Heart left ventricle (tissue), 16 donors: ENCODE results near the gene BCR. TPM values are rescaled to one million over a fixed set of nuclear protein-coding genes. Genes with fewer than 3 reads are reported as not detected.

Experiments
- ATAC-seq, 4 donors: fragments of 200-7000 bp; cut with Tn5 transposase; one replicate each; pipeline ENCODE4 v1.9.1; 2020 to 2022; ENCODE audit warnings: moderate library complexity in 4 of 4, mild to moderate bottlenecking in 3 of 4, moderate number of reproducible peaks in 1 of 4
- DNase-seq, 5 donors: peaks; one replicate each; pipeline ENCODE4 v3.0.0-alpha.2; 2020
- H3K27ac ChIP-seq, 12 donors: fragments of 200-600 bp; sonication (generic) in 4 of 12; one replicate each; pipeline versions ENCODE4 v1.5.0 to v1.8.0; 2016 to 2022; ENCODE audit warnings: mild to moderate bottlenecking in 2 of 12
- H3K27me3 ChIP-seq, 9 donors: fragments of 200-600 bp; sonication (generic) in 2 of 9; one replicate each; pipeline versions ENCODE4 v1.5.1 to v1.8.0; 2016 to 2022; ENCODE audit warnings: mild to moderate bottlenecking in 3 of 9
- H3K36me3 ChIP-seq, 9 donors: fragments of 200-600 bp; sonication (generic) in 2 of 9; one replicate each; pipeline versions ENCODE4 v1.5.0 to v1.8.0; 2018 to 2022; ENCODE audit warnings: mild to moderate bottlenecking in 2 of 9
- H3K4me1 ChIP-seq, 12 donors: fragments of 200-600 bp; sonication (generic) in 4 of 12; one replicate each; pipeline versions ENCODE4 v1.5.0 to v1.8.0; 2016 to 2022; ENCODE audit warnings: mild to moderate bottlenecking in 3 of 12
- H3K4me3 ChIP-seq, 12 donors: fragments of 200-600 bp; sonication (generic) in 4 of 12; one replicate each; pipeline versions ENCODE4 v1.5.0 to v1.8.0; 2017 to 2022; ENCODE audit warnings: mild to moderate bottlenecking in 9 of 12, moderate library complexity in 4 of 12
- H3K9me3 ChIP-seq, 12 donors: fragments of 200-600 bp; sonication (generic) in 4 of 12; one replicate each; pipeline versions ENCODE4 v1.5.0 to v1.8.0; 2016 to 2022; ENCODE audit warnings: mild to moderate bottlenecking in 1 of 12
- POLR2A ChIP-seq, 2 donors: fragments of 450-650 bp; IDR thresholded peaks; one replicate each; pipeline ENCODE4 v1.6.1; 2017; ENCODE audit warnings: antibody characterized with exemption in 2 of 2, mild to moderate bottlenecking in 2 of 2, moderate library complexity in 2 of 2
- WGBS, 4 donors: extraction: QIAGEN DNeasy Blood & Tissue Kit in 2 of 4; methylation state at CpG; one replicate each; pipeline versions ENCODE4 v1.1.5 to v1.1.7; 2013 to 2018; 5-methylcytosine and 5-hydroxymethylcytosine counted together
- intact Hi-C, 10 donors: fragments of 100-400 bp; cut with DNase I; formaldehyde crosslinking; loops; one replicate each; pipeline versions ENCODE4 v1.11.1 to v1.14.2; 2022
- polyA plus RNA-seq, 2 donors: library from polyadenylated mRNA; stranded (reverse); fragments of 200-250 nt; gene quantifications; one replicate each; pipeline ENCODE4 v1.2.3, GENCODE V29; 2013
- total RNA-seq, 9 donors: library from RNA; depleted of rRNA in 2 of 9; stranded (reverse); fragments of >200 nt in 2 of 9; fragmentation: NEBNext Ultra II Directional in 3 of 9; extraction: Animal tissue kit (Norgen Biotek cat#: 25700) in 3 of 9; gene quantifications; one replicate each; pipeline versions ENCODE4 v1.1.0 to v1.2.4, GENCODE V29; 2016 to 2023
- TF ChIP-seq, protein P1 (sequence below), 12 donors: fragments of 200-600 bp; sonication (generic) in 4 of 12; IDR thresholded peaks; one replicate each; pipeline versions ENCODE4 v1.5.0 to v1.8.0; 2018 to 2022; ENCODE audit warnings: antibody characterized with exemption in 12 of 12, mild to moderate bottlenecking in 5 of 12
- donor health status: ischemic (EF 13 %, LVEDD 7.1; RV severe dilation, severe dysfunction).
- donor health status: healthy with polysubstance abuse.
- donor health status: DM: no; HTN: yes; CAD: no.
- donor health status: DM: no; HTN: no; CAD: no.
- donor health status: ischemic (EF 25% LVEDD 6.9; RV normal size, moderate dysfunction).
- donor health status: ischemic (EF 25% LVEDD 5.7; RV mildly dilated, moderate dysfunction).
- donor health status: healthy.
- donor health status: DM: yes; HTN: yes; CAD: no.
- donor health status: ischemic (EF 35%, LVEDD 5.7; RV mildly dilated, moderate dysfunction).
- donor health status: nonischemic (EF 11% LVEDD 7.7; RV severe dilation, severe dysfunction).
- donor health status: DM: yes; HTN: yes; CAD: no.
- donor health status: PGD.
- donor health status: ischemic (EF 29% LVEDD 5.4; RV normal size, mild dysfunction).
- donor health status: nonischemic (EF 23%, LVEDD 6.1; RV moderate dilation, normal function).

Gene BCR
- total and polyA plus RNA-seq, 11 donors, result 12.6 to 51.1 (median 28.7) TPM

DNA sequence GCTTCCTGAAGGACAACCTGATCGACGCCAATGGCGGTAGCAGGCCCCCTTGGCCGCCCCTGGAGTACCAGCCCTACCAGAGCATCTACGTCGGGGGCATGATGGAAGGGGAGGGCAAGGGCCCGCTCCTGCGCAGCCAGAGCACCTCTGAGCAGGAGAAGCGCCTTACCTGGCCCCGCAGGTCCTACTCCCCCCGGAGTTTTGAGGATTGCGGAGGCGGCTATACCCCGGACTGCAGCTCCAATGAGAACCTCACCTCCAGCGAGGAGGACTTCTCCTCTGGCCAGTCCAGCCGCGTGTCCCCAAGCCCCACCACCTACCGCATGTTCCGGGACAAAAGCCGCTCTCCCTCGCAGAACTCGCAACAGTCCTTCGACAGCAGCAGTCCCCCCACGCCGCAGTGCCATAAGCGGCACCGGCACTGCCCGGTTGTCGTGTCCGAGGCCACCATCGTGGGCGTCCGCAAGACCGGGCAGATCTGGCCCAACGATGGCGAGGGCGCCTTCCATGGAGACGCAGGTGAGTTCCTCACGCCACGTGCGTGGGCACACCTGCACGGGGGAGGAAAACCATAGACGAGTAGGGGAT lies 1.5 kb downstream of the BCR start:
- H3K4me1 ChIP-seq, result peaks cover 11 to 64% (median 47%) of the 10 kb centered on the region in 12 donors
- ATAC-seq (no peak), DNase-seq (no peak)
- H3K9me3 ChIP-seq, result peaks cover 0 to 1% (median 0%) of the 10 kb centered on the region in 12 donors
- peak overlapping the region; percentile 23 to 90 (median 71) for H3K4me3 ChIP-seq
- H3K27me3 ChIP-seq, result no peaks in the 10 kb centered on the region
- 67 to 74% (median 73%) methylated on average over 30 to 43 of the region's 43 CpGs for WGBS, 4 donors
- TF ChIP-seq, protein P1, sequence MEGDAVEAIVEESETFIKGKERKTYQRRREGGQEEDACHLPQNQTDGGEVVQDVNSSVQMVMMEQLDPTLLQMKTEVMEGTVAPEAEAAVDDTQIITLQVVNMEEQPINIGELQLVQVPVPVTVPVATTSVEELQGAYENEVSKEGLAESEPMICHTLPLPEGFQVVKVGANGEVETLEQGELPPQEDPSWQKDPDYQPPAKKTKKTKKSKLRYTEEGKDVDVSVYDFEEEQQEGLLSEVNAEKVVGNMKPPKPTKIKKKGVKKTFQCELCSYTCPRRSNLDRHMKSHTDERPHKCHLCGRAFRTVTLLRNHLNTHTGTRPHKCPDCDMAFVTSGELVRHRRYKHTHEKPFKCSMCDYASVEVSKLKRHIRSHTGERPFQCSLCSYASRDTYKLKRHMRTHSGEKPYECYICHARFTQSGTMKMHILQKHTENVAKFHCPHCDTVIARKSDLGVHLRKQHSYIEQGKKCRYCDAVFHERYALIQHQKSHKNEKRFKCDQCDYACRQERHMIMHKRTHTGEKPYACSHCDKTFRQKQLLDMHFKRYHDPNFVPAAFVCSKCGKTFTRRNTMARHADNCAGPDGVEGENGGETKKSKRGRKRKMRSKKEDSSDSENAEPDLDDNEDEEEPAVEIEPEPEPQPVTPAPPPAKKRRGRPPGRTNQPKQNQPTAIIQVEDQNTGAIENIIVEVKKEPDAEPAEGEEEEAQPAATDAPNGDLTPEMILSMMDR (IDR thresholded peaks at IDR 0.05), result no peak
- no peak for TF ChIP-seq POLR2A (IDR thresholded peaks at IDR 0.05)
- peak overlapping the region in 4 of 12 donors; percentile 15 to 84 (median 30) for H3K27ac ChIP-seq
- intact Hi-C loops, result loop anchor here in 9 of 10 donors (2.0 to 5.0 kb wide), 6 partner anchors 35 to 55 kb away; no protein-coding TSS in a partner anchor
- H3K36me3 ChIP-seq, result no peaks in the 10 kb centered on the region

DNA sequence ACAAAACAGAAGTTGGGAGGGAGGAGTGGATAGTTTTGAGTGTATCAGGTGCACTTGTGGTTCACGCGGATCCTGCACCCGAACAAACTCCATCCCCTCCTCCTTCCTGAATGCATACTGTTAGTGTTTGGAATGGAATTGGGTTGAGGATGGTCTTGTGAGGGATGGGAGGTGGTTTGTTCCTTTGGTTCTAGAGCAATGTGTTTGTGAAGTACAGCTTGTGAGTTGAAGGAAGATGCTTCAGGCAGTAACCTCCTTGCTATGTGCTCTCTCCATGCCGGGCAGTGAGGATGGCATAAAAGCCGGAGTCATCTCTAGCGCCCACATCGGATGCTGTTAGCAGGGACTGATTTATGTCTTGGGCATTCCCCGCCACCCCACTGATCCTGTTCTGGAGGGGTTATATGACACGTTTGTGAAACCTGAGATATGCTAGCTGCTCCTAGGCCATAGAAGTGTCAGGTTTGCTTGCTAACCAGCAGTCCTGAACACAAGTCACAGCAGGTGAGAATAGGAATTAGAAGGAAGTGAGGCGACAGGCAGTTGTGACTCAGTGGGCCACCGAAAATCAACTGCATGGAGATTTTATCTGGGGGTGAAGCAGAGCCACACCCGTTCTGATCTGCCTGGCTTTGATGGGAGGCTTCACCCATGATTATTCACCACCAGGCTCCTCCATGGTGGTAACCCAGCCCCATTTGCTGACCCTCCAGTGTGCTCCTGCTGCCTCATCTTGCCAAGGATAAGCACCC lies 2.2 kb downstream of the BCR start:
- TF ChIP-seq POLR2A (IDR thresholded peaks at IDR 0.05), result no peak
- TF ChIP-seq, protein P1 (IDR thresholded peaks at IDR 0.05), result no peak
- 54 to 64% (median 56%) methylated on average over 10 to 12 of the region's 12 CpGs for WGBS, 4 donors
- intact Hi-C loops, result loop anchor here in 9 of 10 donors (5.0 kb wide), 5 partner anchors 35 to 55 kb away; no protein-coding TSS in a partner anchor
- ATAC-seq (no peak), DNase-seq (peak in 2 of 5 donors; percentile 5 to 11)
- no peaks in the 10 kb centered on the region for H3K27me3 ChIP-seq
- no peaks in the 10 kb centered on the region for H3K36me3 ChIP-seq
- peak overlapping the region in 4 of 12 donors; percentile 11 to 34 (median 22) for H3K27ac ChIP-seq
- H3K4me1 ChIP-seq, result peaks cover 11 to 64% (median 49%) of the 10 kb centered on the region in 12 donors
- H3K9me3 ChIP-seq, result no peaks in the 10 kb centered on the region
- H3K4me3 ChIP-seq, result peak overlapping the region; percentile 23 to 90 (median 71)

DNA sequence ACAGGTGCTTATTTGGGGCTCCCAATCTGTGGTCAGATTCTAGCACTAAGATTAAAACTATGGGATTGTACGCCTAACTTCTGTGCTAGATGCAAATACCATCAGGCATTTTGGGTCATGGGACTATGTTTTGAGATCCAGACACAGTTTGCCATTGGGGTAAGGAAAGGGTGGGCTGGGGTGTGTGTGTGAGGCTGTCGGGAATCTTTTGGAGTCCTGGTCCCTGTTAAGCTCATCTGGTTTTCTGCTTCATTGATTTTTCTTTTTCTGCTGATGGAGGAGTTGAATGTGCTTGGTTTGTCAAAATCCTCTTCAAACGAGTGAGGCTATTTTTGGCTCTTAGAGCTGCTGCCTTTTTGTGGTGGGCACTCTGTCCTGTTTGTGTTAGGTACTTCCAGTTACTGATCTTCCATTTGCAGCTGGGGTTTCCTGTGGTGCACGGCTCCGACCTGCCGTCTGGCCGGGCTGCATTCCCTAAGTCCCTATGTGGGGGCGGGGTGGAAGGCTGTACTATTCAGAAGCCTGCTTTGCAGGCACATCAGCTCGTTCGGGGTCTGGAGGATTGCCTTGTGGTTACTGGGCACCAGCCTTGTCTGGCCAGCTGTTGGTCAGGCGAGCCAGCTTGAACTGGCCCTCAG lies 2.9 kb downstream of the BCR start:
- Histone ChIP-seq H3K36me3 (peaks cover 0 to 7% (median 0%) of the 10 kb centered on the region in 9 donors), H3K4me1 (peaks cover 11 to 68% (median 51%) of the 10 kb centered on the region in 12 donors), H3K4me3 (peak overlapping the region; percentile 23 to 90 (median 71)), H3K27ac (peak overlapping the region in 4 of 12 donors; percentile 11 to 34 (median 20)), H3K27me3 (no peaks in the 10 kb centered on the region), H3K9me3 (no peaks in the 10 kb centered on the region)
- 12 to 18% (median 16%) methylated on average over 11 of the region's 11 CpGs for WGBS, 4 donors
- no peak for TF ChIP-seq POLR2A (IDR thresholded peaks at IDR 0.05)
- TF ChIP-seq, protein P1 (IDR thresholded peaks at IDR 0.05), result no peak
- DNase-seq, result peak; percentile 55 to 63 (median 57)
- intact Hi-C loops, result loop anchor here in 9 of 10 donors (5.0 kb wide), 5 partner anchors 34 to 54 kb away; no protein-coding TSS in a partner anchor
- peak in 3 of 4 donors; percentile 10 to 41 (median 16) for ATAC-seq
